ENCODE data around the gene HAUS5.

Gene HAUS5

GRCh38 chr19:35661995-35662340 is 49.4 kb downstream of the HAUS5 start:
- no peaks in the 10 kb centered on the region for H4K20me1 ChIP-seq (ENCODE audit: insufficient read depth, low read length)
- no peak overlapping the region for H3K4me2 ChIP-seq (ENCODE audit: low read length)
- H3K27ac ChIP-seq (ENCODE audit: low read depth, low read length, poor library complexity, severe bottlenecking): no peak overlapping the region
- H3K4me1 ChIP-seq (ENCODE audit: insufficient read depth, low read length, severe bottlenecking): no peaks in the 10 kb centered on the region
- H3K36me3 ChIP-seq (ENCODE audit: insufficient read depth, low read length): peaks cover 38% of the 10 kb centered on the region
- no peak overlapping the region for H2AFZ ChIP-seq (ENCODE audit: low read length)
- peaks cover 3% of the 10 kb centered on the region; the same call in 1 of the 2 replicates for H3K27me3 ChIP-seq (ENCODE audit: insufficient read depth, low read length)
- H3F3A ChIP-seq (ENCODE audit: insufficient read depth, low read length): no peaks in the 10 kb centered on the region
- no peak overlapping the region for H3K9ac ChIP-seq (ENCODE audit: low read length)
- H3K4me3 ChIP-seq (ENCODE audit: low read depth, low read length, poor library complexity, severe bottlenecking): no peak overlapping the region
- no peaks in the 10 kb centered on the region for H3K79me2 ChIP-seq (ENCODE audit: insufficient read depth, low read length)
- H3K9me3 ChIP-seq (ENCODE audit: low read length): no peaks in the 10 kb centered on the region
- TF ChIP-seq EZH2 (IDR thresholded peaks at IDR 0.05; ENCODE audit: borderline replicate concordance, low read length): no peak
- TF ChIP-seq, protein P1, sequence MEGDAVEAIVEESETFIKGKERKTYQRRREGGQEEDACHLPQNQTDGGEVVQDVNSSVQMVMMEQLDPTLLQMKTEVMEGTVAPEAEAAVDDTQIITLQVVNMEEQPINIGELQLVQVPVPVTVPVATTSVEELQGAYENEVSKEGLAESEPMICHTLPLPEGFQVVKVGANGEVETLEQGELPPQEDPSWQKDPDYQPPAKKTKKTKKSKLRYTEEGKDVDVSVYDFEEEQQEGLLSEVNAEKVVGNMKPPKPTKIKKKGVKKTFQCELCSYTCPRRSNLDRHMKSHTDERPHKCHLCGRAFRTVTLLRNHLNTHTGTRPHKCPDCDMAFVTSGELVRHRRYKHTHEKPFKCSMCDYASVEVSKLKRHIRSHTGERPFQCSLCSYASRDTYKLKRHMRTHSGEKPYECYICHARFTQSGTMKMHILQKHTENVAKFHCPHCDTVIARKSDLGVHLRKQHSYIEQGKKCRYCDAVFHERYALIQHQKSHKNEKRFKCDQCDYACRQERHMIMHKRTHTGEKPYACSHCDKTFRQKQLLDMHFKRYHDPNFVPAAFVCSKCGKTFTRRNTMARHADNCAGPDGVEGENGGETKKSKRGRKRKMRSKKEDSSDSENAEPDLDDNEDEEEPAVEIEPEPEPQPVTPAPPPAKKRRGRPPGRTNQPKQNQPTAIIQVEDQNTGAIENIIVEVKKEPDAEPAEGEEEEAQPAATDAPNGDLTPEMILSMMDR (IDR thresholded peaks at IDR 0.05; ENCODE audit: low read length): no peak
- no peaks in the 10 kb centered on the region for H3K9me2 ChIP-seq (ENCODE audit: low read depth, low read length)

GRCh38 chr19:35663981-35664380 is 51.4 kb downstream of the HAUS5 start:
- Histone ChIP-seq H3K4me1 (ENCODE audit: insufficient read depth, low read length, severe bottlenecking) (no peaks in the 10 kb centered on the region), H3K27ac (ENCODE audit: low read depth, low read length, poor library complexity, severe bottlenecking) (no peak overlapping the region), H3F3A (ENCODE audit: insufficient read depth, low read length) (no peaks in the 10 kb centered on the region), H3K4me2 (ENCODE audit: low read length) (no peak overlapping the region), H3K4me3 (ENCODE audit: low read depth, low read length, poor library complexity, severe bottlenecking) (no peak overlapping the region), H3K36me3 (ENCODE audit: insufficient read depth, low read length) (peaks cover 21% of the 10 kb centered on the region), H4K20me1 (ENCODE audit: insufficient read depth, low read length) (no peaks in the 10 kb centered on the region), H3K27me3 (ENCODE audit: insufficient read depth, low read length) (peaks cover 3% of the 10 kb centered on the region; the same call in 1 of the 2 replicates), H2AFZ (ENCODE audit: low read length) (no peak overlapping the region), H3K9me2 (ENCODE audit: low read depth, low read length) (no peaks in the 10 kb centered on the region), H3K9me3 (ENCODE audit: low read length) (no peaks in the 10 kb centered on the region), H3K9ac (ENCODE audit: low read length) (no peak overlapping the region), H3K79me2 (ENCODE audit: insufficient read depth, low read length) (no peaks in the 10 kb centered on the region)
- TF ChIP-seq EZH2 (IDR thresholded peaks at IDR 0.05; ENCODE audit: borderline replicate concordance, low read length): no peak
- TF ChIP-seq, protein P1 (IDR thresholded peaks at IDR 0.05; ENCODE audit: low read length): no peak

DNA sequence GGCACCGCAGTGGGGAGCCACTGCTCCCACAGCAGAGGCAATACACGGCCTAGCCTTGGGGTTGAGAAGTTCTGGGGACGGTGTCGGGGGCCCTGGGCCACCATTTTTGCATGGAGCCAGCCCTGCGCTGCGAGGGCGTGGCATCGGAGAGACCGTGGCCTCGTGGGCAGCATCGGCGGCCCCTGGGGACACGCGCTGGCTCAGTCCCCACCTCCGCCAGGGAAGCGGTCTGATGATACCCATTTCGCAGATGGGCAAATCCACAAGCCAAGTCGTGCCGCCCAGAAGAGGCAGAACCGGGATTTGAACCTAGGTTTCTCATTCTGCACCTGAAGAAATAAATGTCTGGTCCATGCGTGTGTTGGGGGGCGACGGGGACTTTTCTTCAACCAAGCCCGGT is 52.6 kb downstream of the HAUS5 start:
- TF ChIP-seq, protein P1 (IDR thresholded peaks at IDR 0.05; ENCODE audit: low read length): no peak
- no peak for TF ChIP-seq EZH2 (IDR thresholded peaks at IDR 0.05; ENCODE audit: borderline replicate concordance, low read length)
- Histone ChIP-seq H2AFZ (ENCODE audit: low read length) (no peak overlapping the region), H3K27me3 (ENCODE audit: insufficient read depth, low read length) (peaks cover 3% of the 10 kb centered on the region; the same call in 1 of the 2 replicates), H3K9ac (ENCODE audit: low read length) (no peak overlapping the region), H3K4me2 (ENCODE audit: low read length) (no peak overlapping the region), H3K27ac (ENCODE audit: low read depth, low read length, poor library complexity, severe bottlenecking) (no peak overlapping the region), H3K36me3 (ENCODE audit: insufficient read depth, low read length) (peaks cover 14% of the 10 kb centered on the region), H3K79me2 (ENCODE audit: insufficient read depth, low read length) (no peaks in the 10 kb centered on the region), H3K9me3 (ENCODE audit: low read length) (no peaks in the 10 kb centered on the region), H3F3A (ENCODE audit: insufficient read depth, low read length) (no peaks in the 10 kb centered on the region), H3K4me1 (ENCODE audit: insufficient read depth, low read length, severe bottlenecking) (no peaks in the 10 kb centered on the region), H3K9me2 (ENCODE audit: low read depth, low read length) (no peaks in the 10 kb centered on the region), H3K4me3 (ENCODE audit: low read depth, low read length, poor library complexity, severe bottlenecking) (no peak overlapping the region), H4K20me1 (ENCODE audit: insufficient read depth, low read length) (no peaks in the 10 kb centered on the region)

Measured in OCI-LY1 (cell line).